Colonic mucosa (tissue), 4 donors: ENCODE data around the gene ERCC1. TPM values are rescaled to one million over a fixed set of nuclear protein-coding genes. Genes with fewer than 3 reads are reported as not detected.
"Not testable (repeated sequence)": the region's sequence is repeated elsewhere in the genome, so short reads cannot be mapped to it uniquely, and the experiment has no call there.

ENCODE experiments used
- DNase-seq: peaks from one replicate; pipeline ENCODE4 v3.0.0-alpha.2; 2020
- H3K27ac ChIP-seq: fragments of 200-600 bp; one replicate; pipeline ENCODE4 v1.8.0; 2021
- H3K27me3 ChIP-seq: fragments of 200-600 bp; one replicate; pipeline ENCODE4 v1.8.0; 2021
- H3K36me3 ChIP-seq: fragments of 200-600 bp; one replicate; pipeline ENCODE4 v1.8.0; 2021
- H3K4me1 ChIP-seq: fragments of 200-600 bp; one replicate; pipeline ENCODE4 v1.8.0; 2021; ENCODE audit warnings: mild to moderate bottlenecking
- H3K4me3 ChIP-seq: fragments of 200-600 bp; one replicate; pipeline ENCODE4 v1.8.0; 2021
- H3K9ac ChIP-seq, 2 donors: one replicate each; pipeline ENCODE4 v1.7.0; 2013; ENCODE audit warnings: control low read depth in 2 of 2, low read depth in 2 of 2, low read length in 2 of 2
- H3K9me3 ChIP-seq: fragments of 200-600 bp; one replicate; pipeline ENCODE4 v1.8.0; 2021
- CTCF ChIP-seq: fragments of 200-600 bp; IDR thresholded peaks from one replicate; pipeline ENCODE4 v1.8.0; 2022; ENCODE audit warnings: antibody characterized with exemption, mild to moderate bottlenecking
- intact Hi-C: fragments of 100-400 bp; cut with DNase I; formaldehyde crosslinking; loops from one replicate; pipeline ENCODE4 v1.14.1; 2022
- total RNA-seq, 2 donors: library from RNA; stranded (reverse); fragmentation: NEBNext Ultra II Directional in 1 of 2; extraction: Animal tissue kit (Norgen Biotek cat#: 25700) in 1 of 2; gene quantifications; one replicate each; pipeline ENCODE4 v1.2.1, GENCODE V29; 2021
- donor health status: healthy.
- donor health status: DM: no; HTN: no; CAD: no.
- donor health status: DM: no; HTN: no; CAD: no.

Gene ERCC1
- total RNA-seq, 2 donors from 2014 or later, result 30.0 to 37.3 TPM

DNA sequence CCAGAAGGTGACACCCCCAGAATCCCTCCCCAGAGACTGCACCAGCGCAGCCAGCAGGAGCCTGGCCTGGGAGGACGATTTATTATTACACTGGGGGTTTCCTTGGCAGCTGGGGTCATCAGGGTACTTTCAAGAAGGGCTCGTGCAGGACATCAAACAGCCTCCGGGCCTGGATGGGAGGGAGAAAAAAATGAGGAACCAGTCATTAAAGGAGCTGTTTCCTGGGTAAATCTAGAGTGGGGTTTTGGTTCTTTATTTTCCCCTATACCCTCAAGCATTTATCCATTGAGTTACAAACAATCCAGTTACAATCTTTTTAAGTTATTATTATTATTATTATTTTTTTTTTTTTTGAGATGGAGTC, 14.2 kb downstream of the ERCC1 start:
- H3K4me1 ChIP-seq, result peaks cover 5% of the 10 kb centered on the region
- H3K9me3 ChIP-seq, result no peaks in the 10 kb centered on the region
- H3K27me3 ChIP-seq, result no peaks in the 10 kb centered on the region
- TF ChIP-seq CTCF, result no peak
- H3K27ac ChIP-seq, result no peak overlapping the region
- no peaks in the 10 kb centered on the region for H3K36me3 ChIP-seq
- no peak overlapping the region for H3K4me3 ChIP-seq
- DNase-seq, result no peak
- H3K9ac ChIP-seq, result no peak overlapping the region
- intact Hi-C loops, result no loop called here

DNA sequence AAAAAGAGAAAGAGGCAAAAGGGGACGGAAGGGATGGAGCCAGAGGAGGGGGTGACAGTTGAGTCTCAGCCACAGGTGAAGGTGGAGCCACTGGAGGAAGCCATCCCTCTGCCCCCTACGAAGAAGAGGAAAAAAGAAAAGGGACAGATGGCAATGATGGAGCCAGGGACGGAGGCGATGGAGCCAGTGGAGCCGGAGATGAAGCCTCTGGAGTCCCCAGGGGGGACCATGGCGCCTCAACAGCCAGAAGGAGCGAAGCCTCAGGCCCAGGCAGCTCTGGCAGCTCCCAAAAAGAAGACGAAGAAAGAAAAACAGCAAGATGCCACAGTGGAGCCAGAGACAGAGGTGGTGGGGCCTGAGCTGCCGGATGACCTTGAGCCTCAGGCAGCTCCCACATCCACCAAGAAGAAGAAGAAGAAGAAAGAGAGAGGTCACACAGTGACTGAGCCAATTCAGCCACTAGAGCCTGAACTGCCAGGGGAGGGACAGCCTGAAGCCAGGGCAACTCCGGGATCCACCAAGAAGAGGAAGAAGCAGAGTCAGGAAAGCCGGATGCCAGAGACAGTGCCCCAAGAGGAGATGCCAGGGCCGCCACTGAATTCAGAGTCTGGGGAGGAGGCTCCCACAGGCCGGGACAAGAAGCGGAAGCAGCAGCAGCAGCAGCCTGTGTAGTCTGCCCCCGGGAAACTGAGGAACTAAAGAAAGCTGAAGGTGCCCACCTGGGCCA, 14.7 kb downstream of the ERCC1 start:
- Histone ChIP-seq H3K4me3 (no peak overlapping the region), H3K27ac (no peak overlapping the region), H3K4me1 (peaks cover 5% of the 10 kb centered on the region), H3K27me3 (no peaks in the 10 kb centered on the region), H3K36me3 (no peaks in the 10 kb centered on the region), H3K9ac (no peak overlapping the region), H3K9me3 (no peaks in the 10 kb centered on the region)
- no peak for TF ChIP-seq CTCF
- DNase-seq, result no peak
- intact Hi-C loops, result no loop called here

DNA sequence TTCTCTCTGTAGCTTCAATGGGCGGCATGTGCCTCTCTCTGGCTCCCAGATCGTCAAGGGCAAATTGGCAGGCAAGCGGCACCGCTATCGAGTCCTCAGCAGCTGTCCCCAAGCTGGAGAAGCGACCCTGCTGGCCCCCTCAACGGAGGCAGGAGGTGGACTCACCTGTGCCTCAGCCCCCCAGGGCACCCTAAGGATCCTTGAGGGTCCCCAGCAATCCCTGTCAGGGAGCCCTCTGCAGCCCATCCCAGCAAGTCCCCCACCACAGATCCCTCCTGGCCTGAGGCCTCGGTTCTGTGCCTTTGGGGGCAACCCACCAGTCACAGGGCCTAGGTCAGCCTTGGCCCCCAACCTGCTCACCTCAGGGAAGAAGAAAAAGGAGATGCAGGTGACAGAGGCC, 15.6 kb downstream of the ERCC1 start:
- H3K27ac ChIP-seq, result no peak overlapping the region

GRCh38 chr19:45407585-45407984, 16.1 kb downstream of the ERCC1 start:
- H3K36me3 ChIP-seq, H3K27me3 ChIP-seq, H3K27ac ChIP-seq, H3K4me3 ChIP-seq, DNase-seq, H3K9me3 ChIP-seq, intact Hi-C loops, H3K9ac ChIP-seq: not testable (repeated sequence)
- H3K4me1 ChIP-seq, result peaks cover 18% of the 10 kb centered on the region

More for the DNA sequence above, 15.6 kb downstream of the ERCC1 start:
- intact Hi-C loops, result no loop called here
- no peak overlapping the region for H3K4me3 ChIP-seq
- TF ChIP-seq CTCF, result no peak
- DNase-seq, result no peak
- H3K36me3 ChIP-seq, result no peaks in the 10 kb centered on the region
- no peak overlapping the region for H3K9ac ChIP-seq
- peaks cover 14% of the 10 kb centered on the region for H3K4me1 ChIP-seq
- no peaks in the 10 kb centered on the region for H3K9me3 ChIP-seq
- H3K27me3 ChIP-seq, result no peaks in the 10 kb centered on the region

GRCh38 chr19:45407091-45407375, 16.7 kb downstream of the ERCC1 start:
- no peaks in the 10 kb centered on the region for H3K36me3 ChIP-seq
- H3K9me3 ChIP-seq, result no peaks in the 10 kb centered on the region
- no peak for TF ChIP-seq CTCF
- peak overlapping the region; percentile 64 to 86 for H3K9ac ChIP-seq
- peaks cover 20% of the 10 kb centered on the region for H3K4me1 ChIP-seq
- H3K27me3 ChIP-seq, result no peaks in the 10 kb centered on the region
- no peak overlapping the region for H3K27ac ChIP-seq
- peak overlapping the region; percentile 81 for H3K4me3 ChIP-seq
- intact Hi-C loops, result no loop called here
- DNase-seq, result no peak

GRCh38 chr19:45406226-45407090, 17.3 kb downstream of the ERCC1 start, which contains the start of gene POLR1G:
Gene POLR1G (plus strand): TSS chr19:45406644. CDS start chr19:45406697, 53 bp downstream.
- TF ChIP-seq CTCF, result no peak

More at GRCh38 chr19:45406226-45407090, 17.3 kb downstream of the ERCC1 start, which contains the start of gene POLR1G:
- intact Hi-C loops, result no loop called here
- no peaks in the 10 kb centered on the region for H3K9me3 ChIP-seq
- no peaks in the 10 kb centered on the region for H3K27me3 ChIP-seq
- peak; percentile 82 for DNase-seq
- H3K9ac ChIP-seq, result peak within 1 kb of the TSS; percentile 64 to 86
- peak within 1 kb of the TSS; percentile 89 for H3K27ac ChIP-seq
- peak within 1 kb of the TSS; percentile 81 for H3K4me3 ChIP-seq
- H3K36me3 ChIP-seq, result no peaks in the 10 kb centered on the region
- H3K4me1 ChIP-seq, result peaks cover 20% of the 10 kb centered on the region
